ENCODE measurements around the gene RALGPS1. TPM values are rescaled to one million over a fixed set of nuclear protein-coding genes. Genes with fewer than 3 reads are reported as not detected.

The RALGPS1 gene
- total RNA-seq, 4 donors from 2014 or later = 27.3 to 42.1 (median 39.1) TPM

- Histone ChIP-seq H3K36me3 (peaks cover 0 to 5% of the 10 kb centered on the region in 2 donors), H3K4me3 (replicated peaks in 1 of 3) (no peak overlapping the region), H3K27me3 (no peaks in the 10 kb centered on the region), H3K4me1 (peaks cover 0 to 16% of the 10 kb centered on the region in 2 donors), H3K9me3 (no peaks in the 10 kb centered on the region), H3K27ac (peak overlapping the region in 1 of 3 donors; percentile 42)
- TF ChIP-seq POLR2A (IDR thresholded peaks at IDR 0.05) (no peak), CTCF (IDR thresholded peaks at IDR 0.05) (no peak)
- intact Hi-C loops (cut with DNase I) = loop anchor here (2.0 kb wide), 1 partner anchor 257 kb away; no protein-coding TSS in a partner anchor
- WGBS, 2 donors = 67 to 88% methylated on average over 6 to 8 of the region's 8 CpGs
- no peak for DNase-seq
Observed at GRCh38 chr9:127197861-127198430, 283.4 kb downstream of the RALGPS1 start.

DNA sequence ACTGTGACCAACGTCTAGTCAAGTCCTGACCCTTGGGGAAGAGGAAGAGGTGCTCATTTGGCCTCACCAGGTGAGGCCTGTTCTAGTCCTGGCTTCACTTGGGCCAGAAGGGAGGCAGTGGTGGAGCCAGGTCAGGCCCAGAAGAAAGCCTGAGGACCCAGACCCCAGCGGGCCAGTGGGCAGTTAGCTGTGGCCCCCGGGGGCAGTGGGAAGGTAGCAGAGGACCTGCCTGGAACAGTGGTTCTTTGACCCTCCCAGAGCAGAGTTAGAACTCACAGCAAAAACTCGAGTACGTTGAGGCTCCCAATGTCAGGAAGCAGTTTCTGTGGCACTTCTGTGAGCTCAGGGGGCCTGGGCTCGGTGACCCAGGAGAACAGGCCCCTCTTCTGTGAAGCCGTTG lies 284.0 kb downstream of the RALGPS1 start:
- intact Hi-C loops (cut with DNase I) = loop anchor here (2.0 kb wide), 1 partner anchor 258 kb away; no protein-coding TSS in a partner anchor
- Histone ChIP-seq H3K27me3 (no peaks in the 10 kb centered on the region), H3K4me3 (replicated peaks in 1 of 3) (no peak overlapping the region), H3K4me1 (peaks cover 0 to 16% of the 10 kb centered on the region in 2 donors), H3K27ac (peak overlapping the region in 1 of 3 donors; percentile 42), H3K36me3 (peaks cover 0 to 5% of the 10 kb centered on the region in 2 donors), H3K9me3 (no peaks in the 10 kb centered on the region)
- TF ChIP-seq POLR2A (IDR thresholded peaks at IDR 0.05) (no peak), CTCF (IDR thresholded peaks at IDR 0.05) (no peak)
- 68 to 69% methylated on average over 6 of the region's 7 CpGs for WGBS, 2 donors
- DNase-seq = no peak

DNA sequence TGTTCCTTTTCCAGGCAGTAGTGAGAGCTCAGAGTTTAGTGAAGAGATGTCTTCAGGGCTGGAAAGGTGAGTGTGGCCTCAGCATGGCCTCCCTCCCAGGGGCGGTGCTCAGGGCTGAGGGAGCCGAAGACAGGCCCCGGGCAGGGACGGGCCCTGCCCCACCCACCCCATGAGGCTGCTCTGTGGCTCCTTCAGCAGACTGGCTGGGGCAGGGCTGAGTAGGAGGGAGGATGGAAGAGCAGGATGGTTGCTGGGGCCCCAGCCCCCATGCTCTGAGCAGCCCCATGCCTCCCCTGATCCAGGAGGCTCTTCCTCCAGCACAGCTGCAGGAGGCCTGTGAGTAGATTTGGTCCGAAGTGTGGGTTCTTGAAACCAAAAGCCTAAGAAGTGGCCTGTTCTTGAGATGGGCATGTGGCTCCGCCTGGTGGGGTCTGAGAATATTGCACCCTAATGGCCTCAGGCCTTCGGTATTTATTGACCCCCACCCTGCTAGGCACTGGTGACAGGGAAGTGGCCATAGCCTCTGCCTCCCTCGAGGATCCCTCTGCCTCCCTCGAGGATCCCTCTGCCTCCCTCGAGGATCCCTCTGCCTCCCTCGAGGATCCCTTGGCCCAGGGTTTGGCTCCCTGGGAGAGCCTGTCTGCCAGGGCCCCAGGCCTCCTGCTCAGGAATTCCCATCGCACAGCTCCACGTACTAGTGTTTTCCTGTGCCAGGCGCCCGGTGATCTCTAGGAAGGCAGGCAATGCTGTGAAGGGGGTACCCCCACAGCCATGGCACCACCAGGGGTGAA lies 284.6 kb downstream of the RALGPS1 start:
- 32 to 43% methylated on average over 11 to 14 of the region's 15 CpGs for WGBS, 2 donors
- peaks cover 0 to 5% of the 10 kb centered on the region in 2 donors for H3K36me3 ChIP-seq
- no peak overlapping the region for H3K4me3 ChIP-seq (replicated peaks in 1 of 3)
- intact Hi-C loops (cut with DNase I) = loop anchor here (2.0 kb wide), 1 partner anchor 258 kb away; no protein-coding TSS in a partner anchor
- H3K4me1 ChIP-seq = peaks cover 0 to 16% of the 10 kb centered on the region in 2 donors
- TF ChIP-seq POLR2A (IDR thresholded peaks at IDR 0.05) = no peak
- peak; percentile 64 to 98 (median 91) for TF ChIP-seq CTCF (IDR thresholded peaks at IDR 0.05)
- H3K27ac ChIP-seq = peak overlapping the region in 2 of 3 donors; percentile 5 to 42
- H3K9me3 ChIP-seq = no peaks in the 10 kb centered on the region
- H3K27me3 ChIP-seq = no peaks in the 10 kb centered on the region
- peak; percentile 75 to 76 for DNase-seq

GRCh38 chr9:127200106-127200862 lies 285.7 kb downstream of the RALGPS1 start:
- 88% methylated on average over 9 to 10 of the region's 10 CpGs for WGBS, 2 donors
- Histone ChIP-seq H3K27me3 (no peaks in the 10 kb centered on the region), H3K36me3 (peaks cover 0 to 5% of the 10 kb centered on the region in 2 donors), H3K9me3 (no peaks in the 10 kb centered on the region), H3K4me3 (replicated peaks in 1 of 3) (no peak overlapping the region), H3K4me1 (peaks cover 0 to 16% of the 10 kb centered on the region in 2 donors), H3K27ac (no peak overlapping the region)
- no peak for TF ChIP-seq CTCF (IDR thresholded peaks at IDR 0.05)
- intact Hi-C loops (cut with DNase I) = no loop called here
- DNase-seq = no peak
